HG03108 (cell line): Measurements from ENCODE around the gene CRYGN.

Experiments used
- ATAC-seq: cut with Tn5 transposase; IDR thresholded peaks from one replicate; pipeline ENCODE4 v1.9.1; 2021; ENCODE audit warnings: moderate library complexity; ENCODE audit not compliant: unreplicated experiment

Gene CRYGN

GRCh38 chr7:151408839-151409666 is 30.9 kb downstream of the CRYGN start:
- ATAC-seq = peak; percentile 43

- ATAC-seq = no peak
Observed at GRCh38 chr7:151408498-151408838, 31.5 kb downstream of the CRYGN start.

- ATAC-seq = no peak
Observed at GRCh38 chr7:151406886-151407583, 32.9 kb downstream of the CRYGN start.

- no peak for ATAC-seq
Observed at GRCh38 chr7:151406051-151406875, 33.7 kb downstream of the CRYGN start.

GRCh38 chr7:151405588-151405987 is 34.4 kb downstream of the CRYGN start:
- no peak for ATAC-seq

- ATAC-seq = no peak
Observed at GRCh38 chr7:151405056-151405455, 34.9 kb downstream of the CRYGN start.

GRCh38 chr7:151404216-151405011 is 35.5 kb downstream of the CRYGN start:
- ATAC-seq = no peak

GRCh38 chr7:151403764-151404163 is 36.2 kb downstream of the CRYGN start:
- ATAC-seq = no peak

- ATAC-seq = no peak
Observed at GRCh38 chr7:151402029-151402835, 37.7 kb downstream of the CRYGN start.

GRCh38 chr7:151400626-151401315 is 39.2 kb downstream of the CRYGN start:
- peak; percentile 58 for ATAC-seq

- ATAC-seq = no peak
Observed at GRCh38 chr7:151399906-151400305, 40.0 kb downstream of the CRYGN start.

GRCh38 chr7:151399305-151399601 is 40.7 kb downstream of the CRYGN start:
- ATAC-seq = no peak

GRCh38 chr7:151398446-151399304 is 41.3 kb downstream of the CRYGN start:
- no peak for ATAC-seq

GRCh38 chr7:151397026-151397425 is 42.9 kb downstream of the CRYGN start:
- ATAC-seq = no peak

GRCh38 chr7:151396328-151396970 is 43.5 kb downstream of the CRYGN start:
- no peak for ATAC-seq

GRCh38 chr7:151395036-151395367 is 44.9 kb downstream of the CRYGN start:
- ATAC-seq = no peak

GRCh38 chr7:151394076-151395035 is 45.6 kb downstream of the CRYGN start:
- no peak for ATAC-seq
